H1 (cell line): Measurements from ENCODE around the gene SLC17A5. TPM values are rescaled to one million over a fixed set of nuclear protein-coding genes. Genes with fewer than 3 reads are reported as not detected.

Experiments used
- CTCF ChIA-PET: fragments of 300-600 bp; sonication (Branson Sonifier 250); formaldehyde crosslinking; loops from one replicate; lab custom pipeline; 2021; ENCODE audit not compliant: partially characterized antibody; lab: Charles Lee
- POLR2A ChIA-PET: fragments of 300-600 bp; sonication (Branson Sonifier 250); formaldehyde crosslinking; loops from one replicate; lab custom pipeline; 2021; ENCODE audit warnings: inconsistent platforms; ENCODE audit not compliant: partially characterized antibody; lab: Charles Lee
- DNase-seq, 2 experiments: peaks; one replicate each; pipeline versions ENCODE4 v3.0.0 to v3.0.0-alpha.2; 2010 to 2022; ENCODE audit warnings: low spot score in 2 of 2, low read depth in 1 of 2, mixed read lengths in 1 of 2
- FAIRE-seq: peaks from 2 replicates; lab custom pipeline; 2011; peaks lifted over from hg19 to GRCh38; lab: Jason Lieb, UNC
- H2AFZ ChIP-seq: 2 replicates; pipeline ENCODE4 v1.8.1; 2012; ENCODE audit warnings: low read length, inconsistent platforms
- H2AK5ac ChIP-seq: 2 replicates; pipeline ENCODE4 v1.6.1; 2013; ENCODE audit warnings: low read depth, low read length
- H2BK120ac ChIP-seq: replicated peaks from 2 replicates; pipeline ENCODE3; 2013; ENCODE audit warnings: low read depth, low read length, inconsistent platforms
- H2BK12ac ChIP-seq: 2 replicates; pipeline ENCODE4 v1.6.1; 2013; ENCODE audit warnings: low read depth, low read length
- H2BK15ac ChIP-seq: 2 replicates; pipeline ENCODE4 v1.6.1; 2013; ENCODE audit warnings: low read length
- H2BK20ac ChIP-seq: 2 replicates; pipeline ENCODE4 v1.6.1; 2013; ENCODE audit warnings: low read length
- H2BK5ac ChIP-seq: 2 replicates; pipeline ENCODE4 v1.6.1; 2013; ENCODE audit warnings: low read depth, low read length
- H3K14ac ChIP-seq: 2 replicates; pipeline ENCODE4 v1.6.1; 2013; ENCODE audit warnings: inconsistent platforms; ENCODE audit not compliant: insufficient read length
- H3K18ac ChIP-seq: 2 replicates; pipeline ENCODE4 v1.6.1; 2013; ENCODE audit warnings: low read length; ENCODE audit errors: extremely low read depth
- H3K23ac ChIP-seq: 2 replicates; pipeline ENCODE4 v1.6.1; 2013; ENCODE audit warnings: inconsistent platforms; ENCODE audit not compliant: insufficient read length
- H3K23me2 ChIP-seq: 2 replicates; pipeline ENCODE4 v1.6.1; 2013; ENCODE audit warnings: low read depth, low read length
- H3K27ac ChIP-seq: 2 replicates; pipeline ENCODE4 v1.6.1; 2011; ENCODE audit warnings: low read depth, low read length, inconsistent platforms
- H3K27me3 ChIP-seq, 4 experiments: replicated peaks in 1 of 4; 1 replicate in 1 of 4; 2 replicates in 3 of 4; pipeline versions ENCODE4 v1.6.1 to v1.8.1; 2011 to 2013; ENCODE audit warnings: low read length in 3 of 4, mild to moderate bottlenecking in 3 of 4, inconsistent platforms in 2 of 4, mixed read lengths in 2 of 4, moderate library complexity in 1 of 4; ENCODE audit not compliant: control insufficient read depth in 3 of 4, insufficient read depth in 3 of 4; ENCODE audit errors: extremely low read depth in 1 of 4
- H3K36me3 ChIP-seq, 4 experiments: 2 replicates each; pipeline versions ENCODE4 v1.6.1 to v1.8.1; 2011 to 2013; ENCODE audit warnings: mild to moderate bottlenecking in 4 of 4, low read length in 3 of 4, moderate library complexity in 2 of 4, control low read depth in 1 of 4, inconsistent platforms in 1 of 4; ENCODE audit not compliant: insufficient read depth in 4 of 4, control insufficient read depth in 2 of 4
- H3K4ac ChIP-seq: replicated peaks from 2 replicates; pipeline ENCODE3; 2013; ENCODE audit warnings: low read length, low read depth, mixed read lengths, inconsistent platforms; ENCODE audit not compliant: insufficient read length
- H3K4me1 ChIP-seq, 4 experiments: replicated peaks in 1 of 4; 1 replicate in 1 of 4; 2 replicates in 3 of 4; pipeline versions ENCODE4 v1.6.1 to v1.8.1; 2011 to 2013; ENCODE audit warnings: low read length in 3 of 4, inconsistent platforms in 2 of 4, mixed read lengths in 1 of 4; ENCODE audit not compliant: insufficient read depth in 4 of 4, control insufficient read depth in 3 of 4
- H3K4me2 ChIP-seq, 2 experiments: 2 replicates each; pipeline versions ENCODE4 v1.6.1 to v1.8.1; 2011 to 2013; ENCODE audit warnings: low read depth in 2 of 2, low read length in 2 of 2, control low read depth in 1 of 2, inconsistent platforms in 1 of 2, mild to moderate bottlenecking in 1 of 2; ENCODE audit not compliant: insufficient read depth in 1 of 2
- H3K4me3 ChIP-seq, 4 experiments: fragments of 200-600, 300-600 bp in 1 of 4; sonication (generic), shearing (Covaris generic), sonication (Bioruptor Twin) in 1 of 4; 2 replicates each; pipeline versions ENCODE4 v1.5.1 to v1.8.1; 2011 to 2016; ENCODE audit warnings: low read length in 4 of 4, low read depth in 3 of 4, control low read depth in 2 of 4, inconsistent platforms in 2 of 4, mild to moderate bottlenecking in 2 of 4, mixed read lengths in 1 of 4, moderate library complexity in 1 of 4; ENCODE audit not compliant: insufficient read depth in 2 of 4; ENCODE audit errors: extremely low read depth in 1 of 4
- H3K56ac ChIP-seq: replicated peaks from 2 replicates; pipeline ENCODE3; 2013; ENCODE audit warnings: low read depth, mild to moderate bottlenecking, mixed read lengths, low read length, inconsistent platforms; ENCODE audit not compliant: insufficient read length
- H3K79me1 ChIP-seq: 2 replicates; pipeline ENCODE4 v1.6.1; 2013; ENCODE audit warnings: low read depth, low read length, control low read depth
- H3K79me2 ChIP-seq, 2 experiments: 2 replicates each; pipeline versions ENCODE4 v1.6.1 to v1.8.1; 2012 to 2013; ENCODE audit warnings: low read length in 2 of 2, mild to moderate bottlenecking in 2 of 2, inconsistent platforms in 1 of 2; ENCODE audit not compliant: insufficient read depth in 2 of 2, control insufficient read depth in 1 of 2
- H3K9ac ChIP-seq, 4 experiments: replicated peaks in 1 of 4; 1 replicate in 1 of 4; 2 replicates in 3 of 4; pipeline versions ENCODE4 v1.6.1 to v1.8.1; 2011 to 2013; ENCODE audit warnings: low read depth in 3 of 4, low read length in 3 of 4, control low read depth in 2 of 4, mild to moderate bottlenecking in 2 of 4, moderate library complexity in 2 of 4, inconsistent platforms in 1 of 4; ENCODE audit errors: extremely low read depth in 1 of 4
- H3K9me3 ChIP-seq, 2 experiments: 2 replicates each; pipeline versions ENCODE4 v1.6.1 to v1.8.1; 2012 to 2013; ENCODE audit warnings: mild to moderate bottlenecking in 2 of 2, moderate library complexity in 2 of 2, control low read depth in 1 of 2, inconsistent platforms in 1 of 2, low read depth in 1 of 2, low read length in 1 of 2, mixed read lengths in 1 of 2; ENCODE audit not compliant: insufficient read depth in 2 of 2
- H4K20me1 ChIP-seq, 2 experiments: replicated peaks in 1 of 2; 2 replicates each; pipeline versions ENCODE3 to v1.8.1; 2011 to 2013; ENCODE audit warnings: inconsistent platforms in 2 of 2, low read length in 2 of 2, mild to moderate bottlenecking in 1 of 2; ENCODE audit not compliant: insufficient read depth in 2 of 2, control insufficient read depth in 1 of 2
- H4K5ac ChIP-seq: 2 replicates; pipeline ENCODE4 v1.6.1; 2013; ENCODE audit warnings: low read length, low read depth, mixed read lengths, inconsistent platforms; ENCODE audit not compliant: insufficient read length
- H4K8ac ChIP-seq: 2 replicates; pipeline ENCODE4 v1.8.0; 2013; ENCODE audit warnings: mild to moderate bottlenecking, moderate library complexity, low read length, inconsistent platforms; ENCODE audit not compliant: insufficient read depth; ENCODE audit errors: extremely low read depth
- H4K91ac ChIP-seq: replicated peaks from 2 replicates; pipeline ENCODE3; 2013; ENCODE audit warnings: low read length, mixed read lengths, inconsistent platforms; ENCODE audit not compliant: insufficient read length
- EZH2 ChIP-seq: fragments of 200-600 bp; sonication (generic); IDR thresholded peaks from 2 replicates; pipeline ENCODE4 v1.7.1; 2012; ENCODE audit warnings: low read depth, mild to moderate bottlenecking, moderate library complexity, low read length, inconsistent platforms; ENCODE audit not compliant: severe bottlenecking
- SIRT6 ChIP-seq: IDR thresholded peaks from one replicate; pipeline ENCODE4 v1.7.1; 2012; ENCODE audit warnings: low read length, inconsistent platforms
- YY1 ChIP-seq: IDR thresholded peaks from 2 replicates; pipeline ENCODE4 v1.6.1; 2011; ENCODE audit warnings: low read depth, mild to moderate bottlenecking, low read length
- WGBS, 2 experiments: shearing (Covaris generic) in 1 of 2; methylation state at CpG; one replicate each; pipeline versions ENCODE4 v1.1.6 to v1.1.7; 2013 to 2015; ENCODE audit warnings: low lambda C conversion rate in 2 of 2, mixed read lengths in 2 of 2, inconsistent platforms in 1 of 2, low coverage in 1 of 2, missing lambda C conversion rate in 1 of 2; ENCODE audit not compliant: insufficient replicate concordance in 2 of 2, insufficient coverage in 1 of 2, insufficient read length in 1 of 2; ENCODE audit errors: extremely low coverage in 1 of 2, missing lambda C conversion rate in 1 of 2; 5-methylcytosine and 5-hydroxymethylcytosine counted together
- polyA plus RNA-seq, 7 experiments: library from polyadenylated mRNA; depleted of rRNA in 3 of 7; stranded (reverse) in 5 of 7; unstranded in 2 of 7; fragments of >200 nt in 5 of 7; fragments of 200-250 nt in 2 of 7; gene quantifications; 1 replicate in 5 of 7; 2 replicates in 1 of 7; 4 replicates in 1 of 7; pipeline versions ENCODE4 v1.2.1 to v1.2.3, GENCODE V29; 2011 to 2013; ENCODE audit warnings: missing spikeins in 2 of 7, mixed read lengths in 2 of 7
- total RNA-seq: library from RNA; stranded (reverse); fragmentation: NEBNext Ultra II Directional; extraction: Animal tissue kit (Norgen Biotek cat#: 25700); gene quantifications from 2 replicates; pipeline ENCODE4 v1.2.1, GENCODE V29; 2021

The SLC17A5 gene
- total and polyA plus RNA-seq, 2 of the 8 experiments (the other 6 are each of a cell fraction or from before 2014, with no cell fraction given), result 11.0 to 11.9 TPM

GRCh38 chr6:73631849-73632248 lies 21.9 kb downstream of the SLC17A5 start:
- no peak overlapping the region for H3K27ac ChIP-seq
- H2BK5ac ChIP-seq, result no peak overlapping the region
- no peak overlapping the region for H4K5ac ChIP-seq
- H3K4me2 ChIP-seq, result no peak overlapping the region
- no peak overlapping the region for H2BK12ac ChIP-seq
- no peak for DNase-seq
- no peaks in the 10 kb centered on the region for H4K20me1 ChIP-seq
- H3K4me3 ChIP-seq, result no peak overlapping the region
- ChIA-PET CTCF (interaction anchor here (1.0 to 4.5 kb wide), 3 partner anchors 17 to 75 kb away, joined by 3 to 23 read pairs (median 3); no protein-coding TSS in a partner anchor), POLR2A (interaction anchor here (0.9 to 5.0 kb wide), 4 partner anchors 11 to 117 kb away, joined by 3 to 50 read pairs (median 16); partner anchors contain the start of gene EEF1A1)
- no peak overlapping the region for H3K23ac ChIP-seq
- no peak overlapping the region for H2BK20ac ChIP-seq
- 85% methylated on average over 5 of the region's 5 CpGs; no CpG with 5 or more reads in 1 of the 2 experiments for WGBS, 2 experiments
- no peak overlapping the region for H3K9ac ChIP-seq
- no peak overlapping the region for H2BK120ac ChIP-seq
- no peaks in the 10 kb centered on the region for H3K23me2 ChIP-seq
- TF ChIP-seq YY1 (no peak), EZH2 (no peak), SIRT6 (no peak)
- H3K79me2 ChIP-seq, result no peaks in the 10 kb centered on the region
- no peak overlapping the region for H2AK5ac ChIP-seq
- H3K4me1 ChIP-seq, result no peaks in the 10 kb centered on the region
- H3K14ac ChIP-seq, result no peak overlapping the region
- H3K79me1 ChIP-seq, result no peaks in the 10 kb centered on the region
- H2BK15ac ChIP-seq, result no peak overlapping the region
- no peak overlapping the region for H4K91ac ChIP-seq
- H3K36me3 ChIP-seq, result peaks cover 0 to 29% (median 3%) of the 10 kb centered on the region in 4 experiments; a peak in 4 of 8 replicates
- H2AFZ ChIP-seq, result no peak overlapping the region
- H3K4ac ChIP-seq, result no peak overlapping the region
- FAIRE-seq, result no peak
- no peak overlapping the region for H3K18ac ChIP-seq
- no peak overlapping the region for H4K8ac ChIP-seq
- H3K27me3 ChIP-seq, result no peaks in the 10 kb centered on the region
- no peak overlapping the region for H3K56ac ChIP-seq
- no peaks in the 10 kb centered on the region for H3K9me3 ChIP-seq
